HG03064 (cell line): ENCODE data around the gene VAV2.

Source experiments
- ATAC-seq: cut with Tn5 transposase; IDR thresholded peaks from one replicate; pipeline ENCODE4 v1.9.1; 2021; ENCODE audit warnings: low read depth; ENCODE audit not compliant: unreplicated experiment

VAV2 gene

GRCh38 chr9:133737071-133737773 is 254.9 kb downstream of the VAV2 start:
- no peak for ATAC-seq

DNA sequence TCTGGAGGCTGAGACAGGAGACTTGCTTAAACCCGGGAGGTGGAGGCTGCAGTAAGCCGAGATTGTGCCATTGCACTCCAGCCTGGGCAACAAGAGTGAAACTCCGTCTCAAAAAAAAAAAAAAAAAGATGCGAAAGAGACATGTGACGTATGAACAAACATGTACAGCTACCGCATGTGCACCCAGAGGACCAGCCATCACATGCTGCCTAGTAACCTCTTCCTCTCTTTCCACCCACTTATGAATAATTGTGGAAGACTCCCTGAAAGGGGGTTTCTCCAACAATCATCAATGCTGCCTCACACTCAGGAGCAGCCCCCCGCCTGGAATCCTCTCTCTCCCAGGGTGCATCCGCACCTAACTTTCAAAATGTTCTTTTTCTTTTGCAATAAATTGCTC is 256.2 kb downstream of the VAV2 start:
- ATAC-seq, result no peak

DNA sequence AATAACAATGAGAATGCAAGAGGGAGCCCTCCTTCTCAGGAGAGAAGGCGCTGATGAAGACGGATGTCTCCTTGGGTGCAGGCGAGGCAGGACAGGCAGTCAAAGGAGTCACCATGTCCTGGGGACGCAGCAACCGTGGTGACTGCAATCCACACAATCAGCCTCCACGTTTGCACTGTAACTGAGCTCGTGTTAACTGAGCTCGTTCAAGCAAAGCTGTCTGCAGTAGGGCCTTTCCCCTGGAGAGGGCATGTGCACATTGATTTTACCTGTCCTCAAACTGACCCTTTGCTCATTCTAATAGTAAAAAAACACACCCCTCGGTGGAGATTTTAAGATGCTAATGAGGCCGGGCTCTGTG is 256.7 kb downstream of the VAV2 start:
- ATAC-seq, result no peak

DNA sequence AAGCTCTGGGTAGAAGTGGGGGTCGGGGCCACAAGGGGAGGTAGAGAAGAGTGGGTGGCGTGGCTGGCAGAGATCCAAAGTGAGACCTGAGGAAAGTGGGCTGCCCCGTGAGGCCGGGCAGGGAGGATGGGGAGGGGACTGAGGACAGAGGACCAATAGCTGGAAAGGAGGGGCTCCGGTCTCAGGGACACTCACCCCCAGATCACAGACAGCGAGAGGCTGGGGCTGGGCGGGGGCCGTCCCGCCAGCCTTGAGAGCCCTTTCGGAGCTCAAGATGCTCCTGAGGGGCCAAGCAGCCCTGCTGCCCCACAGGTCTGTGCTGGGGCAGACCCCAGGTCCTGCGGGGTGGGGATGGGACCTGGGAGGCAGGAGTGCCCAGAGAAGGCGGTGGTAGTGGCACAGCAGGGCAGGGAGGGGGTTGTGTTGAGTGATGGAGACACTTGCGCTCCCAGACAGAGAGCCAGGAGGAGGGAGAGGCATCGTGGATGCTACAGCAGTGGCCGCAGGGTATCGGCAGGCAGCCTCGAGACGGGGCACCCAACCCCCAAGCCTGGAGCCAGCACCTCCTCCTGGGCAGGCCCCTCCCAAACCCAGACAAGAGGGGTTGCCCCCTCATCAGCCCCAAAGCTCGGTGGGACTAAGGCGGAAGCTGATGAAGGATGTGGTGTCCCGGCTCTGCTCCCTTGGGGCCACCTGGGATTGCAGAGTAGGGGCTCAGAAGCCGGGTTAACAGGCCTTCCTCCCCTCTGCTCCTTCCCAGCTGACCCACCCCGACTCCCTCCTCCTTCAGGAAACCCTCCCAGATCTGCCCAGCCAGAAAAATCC is 257.3 kb downstream of the VAV2 start:
- no peak for ATAC-seq

DNA sequence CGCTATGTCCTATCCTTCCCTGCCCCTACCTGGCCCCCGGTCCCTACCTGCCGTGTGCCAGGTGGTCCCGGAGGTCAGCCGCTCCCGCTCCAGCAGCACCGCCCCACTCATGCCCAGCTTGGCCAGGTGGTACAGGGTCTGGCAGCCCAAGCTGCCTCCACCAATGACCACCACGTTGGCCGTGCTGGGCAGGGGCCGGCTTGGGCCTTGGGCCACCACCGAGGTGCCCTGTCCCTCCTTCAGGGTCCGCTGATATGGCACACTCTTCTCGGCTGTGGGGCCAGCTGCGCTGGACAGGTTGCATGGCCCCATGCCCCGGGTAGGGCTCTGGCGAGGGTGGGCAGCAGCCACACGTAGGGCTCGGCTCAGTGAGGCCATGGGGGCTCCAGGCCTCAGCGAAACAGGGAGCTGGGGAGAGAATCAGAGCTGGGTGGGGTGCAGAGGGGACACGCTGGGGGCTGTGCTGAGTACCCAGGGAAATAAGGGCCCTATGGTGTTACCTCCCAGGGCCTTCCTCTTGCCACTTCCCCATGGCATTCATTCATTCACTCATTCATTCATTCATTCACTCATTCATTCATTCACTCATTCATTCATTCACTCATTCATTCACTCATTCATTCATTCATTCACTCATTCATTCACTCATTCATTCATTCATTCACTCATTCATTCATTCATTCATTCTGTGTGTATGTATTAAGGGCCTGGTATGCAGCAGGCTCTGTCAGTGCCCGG is 258.2 kb downstream of the VAV2 start:
- no peak for ATAC-seq

- ATAC-seq, result no peak
These were observed 258.7 kb downstream of the VAV2 start for GRCh38 chr9:133733421-133733795.

GRCh38 chr9:133732639-133733408 is 259.3 kb downstream of the VAV2 start:
- ATAC-seq, result no peak

- ATAC-seq, result no peak
These were observed 260.1 kb downstream of the VAV2 start for GRCh38 chr9:133731876-133732638.

- no peak for ATAC-seq
These were observed 261.0 kb downstream of the VAV2 start for GRCh38 chr9:133730994-133731715.

- ATAC-seq, result no peak
These were observed 262.4 kb downstream of the VAV2 start for GRCh38 chr9:133729617-133730281.

DNA sequence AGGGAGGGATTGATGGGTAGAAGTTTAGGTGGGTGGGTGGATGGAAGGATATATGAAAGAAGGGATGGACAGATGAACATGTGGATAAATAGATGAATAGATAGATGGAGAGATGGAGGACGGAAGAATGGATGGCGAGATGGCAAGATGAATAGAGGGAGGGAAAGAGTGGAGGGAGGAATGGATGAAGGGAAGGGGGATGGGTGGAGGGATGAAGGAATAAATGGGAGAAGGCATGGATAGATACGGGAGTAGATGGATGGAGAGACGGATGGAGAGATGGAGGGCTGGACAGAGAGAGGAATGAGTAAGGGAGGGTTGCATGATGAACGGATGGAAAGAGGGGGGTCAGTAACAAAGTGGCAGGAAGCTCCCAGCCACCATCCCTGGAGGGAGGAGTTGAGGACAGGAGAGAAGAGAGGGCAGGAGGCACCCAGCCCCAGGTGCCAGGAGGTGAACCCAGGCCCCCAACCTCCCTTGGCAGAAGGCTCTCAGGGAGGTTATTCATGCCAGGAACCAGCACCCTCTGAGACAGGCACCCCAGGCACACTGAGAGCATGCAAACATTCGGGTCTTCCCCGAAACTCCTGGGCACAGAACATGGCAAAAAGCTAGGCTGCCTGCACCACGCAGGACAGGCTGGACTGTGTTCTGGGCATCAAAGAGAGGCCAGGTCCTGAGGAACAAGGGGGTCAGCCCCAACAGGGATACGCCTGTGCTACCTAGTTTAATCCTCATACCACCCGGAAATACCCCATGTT is 263.1 kb downstream of the VAV2 start:
- ATAC-seq, result no peak

- ATAC-seq, result no peak
These were observed 264.2 kb downstream of the VAV2 start for GRCh38 chr9:133727876-133728441.

DNA sequence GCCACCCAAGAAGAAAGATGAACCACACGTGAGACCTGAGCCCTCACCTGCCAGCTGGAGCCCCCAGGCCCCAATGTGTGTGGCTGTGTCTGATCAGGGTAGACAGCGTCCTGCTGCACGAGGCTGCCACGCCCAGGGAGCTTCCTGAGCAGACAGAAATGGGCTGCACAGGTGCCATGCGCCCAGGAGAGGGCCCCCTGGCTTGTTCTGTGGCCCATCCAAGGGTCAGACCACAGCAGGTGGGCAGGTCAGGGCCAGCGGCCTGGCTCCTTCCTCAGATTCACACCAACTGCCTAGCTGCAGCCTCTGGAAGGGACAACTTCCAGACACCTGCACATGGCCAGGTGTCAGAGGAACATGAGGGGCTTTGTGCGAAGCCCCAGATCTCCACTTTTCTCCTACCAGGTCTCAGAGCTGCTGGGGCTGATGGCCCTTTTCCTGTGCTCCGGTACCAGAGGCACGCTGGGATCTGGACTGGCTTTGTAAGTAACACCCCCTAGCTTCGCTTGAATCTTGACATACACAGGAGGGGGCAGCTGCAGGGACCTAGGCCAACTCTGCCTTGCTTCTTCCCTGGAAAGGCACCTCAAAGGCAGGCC is 264.7 kb downstream of the VAV2 start:
- ATAC-seq, result no peak

DNA sequence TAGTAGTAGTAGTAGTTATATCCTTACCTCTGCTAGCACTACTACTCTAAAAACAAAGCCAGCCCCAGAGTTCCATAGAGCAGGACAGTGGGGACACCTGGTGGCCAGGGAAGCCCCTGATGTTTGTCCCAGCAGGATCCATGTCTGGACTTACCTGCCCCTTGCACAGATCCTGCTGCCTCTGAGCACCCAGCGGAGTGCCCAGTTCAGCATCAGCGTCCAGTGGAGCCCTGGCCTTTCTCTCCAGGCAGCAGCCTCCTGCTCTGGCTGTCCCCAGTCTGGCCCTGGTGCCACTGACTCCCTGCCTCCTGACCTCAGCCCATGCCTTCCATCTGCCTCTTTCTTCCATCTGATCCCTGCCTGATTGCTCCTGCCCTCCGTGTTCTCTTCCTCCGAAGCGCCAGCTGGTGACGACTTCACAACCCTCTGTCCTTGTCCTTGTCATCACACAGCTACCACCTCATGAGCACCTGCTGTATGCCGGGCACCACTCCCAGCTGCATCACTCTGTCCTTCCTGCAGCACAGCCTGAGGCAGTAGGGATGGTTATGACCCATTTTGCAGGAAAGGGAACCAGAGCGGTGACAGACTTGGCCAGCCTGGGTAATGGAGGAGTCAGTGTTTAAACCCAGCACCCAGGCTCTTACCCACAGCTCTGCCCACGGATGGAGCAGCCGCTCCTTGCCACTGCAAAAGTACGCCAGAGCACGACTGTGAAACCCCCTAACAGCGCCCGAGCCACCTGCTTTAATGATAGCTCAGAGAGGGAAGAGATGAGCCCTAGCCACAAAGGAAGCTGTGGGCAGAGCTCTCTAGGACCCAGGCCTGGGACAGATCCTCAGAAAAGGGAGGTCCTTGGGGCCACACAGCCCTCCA is 265.5 kb downstream of the VAV2 start:
- no peak for ATAC-seq

GRCh38 chr9:133725886-133726285 is 266.2 kb downstream of the VAV2 start:
- ATAC-seq, result no peak

GRCh38 chr9:133718563-133719315 is 273.4 kb downstream of the VAV2 start:
- no peak for ATAC-seq
